HUES64 (cell line): ENCODE measurements around the gene SRRM3.
"Not testable (repeated sequence)": the region's sequence is repeated elsewhere in the genome, so short reads cannot be mapped to it uniquely, and the experiment has no call there.

Experiments used
- H3K27ac ChIP-seq: 2 replicates; pipeline ENCODE4 v1.7.0; 2013; ENCODE audit warnings: low read depth, low read length, inconsistent platforms
- H3K27me3 ChIP-seq: 2 replicates; pipeline ENCODE4 v1.6.1; 2013; ENCODE audit warnings: mild to moderate bottlenecking, low read length; ENCODE audit not compliant: insufficient read depth
- H3K36me3 ChIP-seq: 2 replicates; pipeline ENCODE4 v1.6.1; 2013; ENCODE audit warnings: mild to moderate bottlenecking, low read length; ENCODE audit not compliant: insufficient read depth
- H3K4me1 ChIP-seq: 2 replicates; pipeline ENCODE4 v1.6.1; 2013; ENCODE audit warnings: mild to moderate bottlenecking, low read length, moderate library complexity; ENCODE audit not compliant: insufficient read depth
- H3K4me3 ChIP-seq: 2 replicates; pipeline ENCODE4 v1.5.1; 2013; ENCODE audit warnings: mild to moderate bottlenecking, low read length, moderate library complexity
- H3K9ac ChIP-seq: 2 replicates; pipeline ENCODE4 v1.6.1; 2013; ENCODE audit warnings: mild to moderate bottlenecking, low read depth, low read length
- H3K9me3 ChIP-seq: 2 replicates; pipeline ENCODE4 v1.6.1; 2013; ENCODE audit warnings: low read depth, low read length; ENCODE audit not compliant: insufficient read depth
- WGBS: fragments of 150-250, 120-280 bp; methylation state at CpG from one replicate; pipeline ENCODE4 v1.1.7; 2013; ENCODE audit warnings: missing lambda C conversion rate; 5-methylcytosine and 5-hydroxymethylcytosine counted together

The SRRM3 gene

DNA sequence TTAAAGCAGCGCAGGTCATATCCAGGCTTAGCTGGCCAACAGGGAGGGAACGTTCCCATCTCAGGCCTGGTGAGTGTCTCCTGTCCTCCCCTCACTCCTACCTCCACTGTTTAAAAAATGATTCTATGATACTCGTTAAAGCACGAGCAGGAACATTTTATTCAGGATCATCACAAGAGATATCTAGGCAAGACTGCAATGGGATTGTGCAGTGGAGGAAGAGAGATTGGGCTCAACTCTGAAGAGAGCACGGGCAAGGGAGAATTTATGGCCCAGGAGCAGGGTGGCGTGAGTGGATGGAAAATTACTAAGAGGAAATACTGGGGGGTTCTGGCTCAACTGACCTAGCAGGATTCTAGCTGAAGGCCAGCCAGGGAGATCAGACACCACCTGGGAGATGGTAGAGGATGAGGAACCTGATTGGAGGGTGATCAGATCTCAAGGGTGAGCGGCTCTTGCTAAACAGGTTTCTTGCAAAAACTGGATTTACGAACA, 91.8 kb downstream of the SRRM3 start:
- no peak overlapping the region for H3K4me3 ChIP-seq
- no peaks in the 10 kb centered on the region for H3K27me3 ChIP-seq
- no peaks in the 10 kb centered on the region for H3K9me3 ChIP-seq
- WGBS, result 92% methylated on average over 8 of the region's 8 CpGs
- no peak overlapping the region for H3K9ac ChIP-seq
- H3K4me1 ChIP-seq, result peaks cover 8% of the 10 kb centered on the region
- H3K36me3 ChIP-seq, result no peaks in the 10 kb centered on the region
- H3K27ac ChIP-seq, result no peak overlapping the region

DNA sequence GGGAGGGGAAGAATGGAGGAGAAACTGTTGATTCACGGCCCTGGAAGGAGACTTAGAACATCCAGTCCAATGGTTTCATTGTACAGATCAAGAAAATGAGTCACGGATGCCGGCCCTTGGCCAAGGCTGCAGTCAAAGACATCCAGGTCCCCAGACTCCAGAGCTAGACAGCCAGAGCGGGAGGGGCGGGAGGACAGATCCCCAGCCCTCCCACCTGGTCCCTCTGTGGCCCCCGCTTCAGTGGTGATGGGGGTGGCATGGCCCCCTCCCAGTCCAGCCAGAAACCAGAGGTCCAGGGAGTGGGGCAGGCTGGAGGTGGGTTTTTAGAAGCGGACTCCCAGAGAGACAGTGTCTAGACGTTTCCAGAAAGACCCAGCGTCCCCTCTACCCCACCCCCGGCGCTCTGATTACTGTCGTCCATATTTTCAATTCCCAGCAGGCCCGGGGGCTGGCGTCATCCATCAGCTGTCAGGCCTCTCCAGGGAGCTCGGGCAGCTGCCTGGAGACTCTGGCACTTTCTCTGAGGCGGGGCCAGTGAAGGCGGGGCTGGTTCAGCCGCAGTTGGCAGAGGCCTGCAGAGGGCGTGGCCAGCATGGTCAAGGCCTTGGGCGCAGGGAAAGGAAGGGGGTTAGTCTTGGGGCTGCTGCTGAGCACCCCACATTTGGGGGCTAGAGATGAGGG, 92.8 kb downstream of the SRRM3 start:
- H3K4me1 ChIP-seq, result peaks cover 8% of the 10 kb centered on the region
- H3K4me3 ChIP-seq, result no peak overlapping the region
- no peaks in the 10 kb centered on the region for H3K36me3 ChIP-seq
- H3K27me3 ChIP-seq, result no peaks in the 10 kb centered on the region
- H3K27ac ChIP-seq, result no peak overlapping the region
- WGBS, result 57% methylated on average over 19 of the region's 20 CpGs
- H3K9ac ChIP-seq, result no peak overlapping the region
- no peaks in the 10 kb centered on the region for H3K9me3 ChIP-seq

DNA sequence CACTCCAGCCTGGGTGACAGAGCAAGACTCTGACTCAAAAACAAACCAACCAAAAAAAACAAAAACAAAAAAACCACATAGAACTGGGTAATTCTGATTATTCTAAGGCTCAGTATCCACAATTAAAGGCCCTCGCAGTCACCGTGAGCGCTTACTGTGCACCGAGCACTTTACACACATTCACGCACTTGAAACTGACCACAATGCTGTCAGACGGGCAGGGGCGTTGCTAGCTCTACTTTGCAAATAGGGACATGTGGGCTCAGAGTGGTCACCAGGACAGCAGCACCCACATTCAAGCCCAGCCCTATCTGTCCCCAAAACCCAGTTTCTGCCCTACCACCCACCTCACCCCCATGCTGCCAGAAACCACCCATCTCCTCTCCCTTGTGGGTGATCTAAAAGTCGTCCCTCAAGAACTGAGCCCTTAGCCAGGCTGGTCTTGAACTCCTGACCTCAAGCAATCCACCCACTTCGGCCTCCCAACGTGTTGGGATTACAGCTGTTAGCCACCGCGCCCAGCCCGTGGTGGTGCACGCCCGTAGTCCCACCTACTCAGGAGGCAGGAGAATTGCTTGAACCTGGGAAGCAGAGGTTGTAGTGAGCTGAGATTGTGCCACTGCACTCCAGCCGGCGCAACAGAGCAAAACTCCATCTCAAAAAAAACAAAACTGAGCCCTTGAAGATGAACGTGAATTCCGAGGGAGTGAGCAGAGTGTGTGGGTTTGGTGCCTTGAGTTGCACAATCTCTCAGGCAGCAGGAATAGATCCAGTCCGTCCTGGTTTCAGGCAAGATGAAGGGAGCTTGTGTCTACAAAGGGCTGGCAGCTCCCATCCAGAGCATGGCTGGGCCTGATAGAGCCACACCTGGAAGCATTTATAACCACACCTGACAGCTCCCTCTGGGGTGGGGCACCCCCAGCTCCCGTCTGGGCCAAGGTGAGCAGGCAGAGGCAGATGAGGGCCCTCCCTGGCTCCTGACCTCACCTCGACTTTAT, 95.3 kb downstream of the SRRM3 start:
- no peaks in the 10 kb centered on the region for H3K36me3 ChIP-seq
- no peak overlapping the region for H3K9ac ChIP-seq
- H3K4me1 ChIP-seq, result 0 out of 2 replicates have a peak, but pooled peaks cover under 1% of the 10 kb centered on the region
- no peaks in the 10 kb centered on the region for H3K9me3 ChIP-seq
- no peak overlapping the region for H3K4me3 ChIP-seq
- no peak overlapping the region for H3K27ac ChIP-seq
- peaks cover 5% of the 10 kb centered on the region; the same call in 1 of the 2 replicates for H3K27me3 ChIP-seq
- WGBS, result 89% methylated on average over 20 of the region's 22 CpGs

DNA sequence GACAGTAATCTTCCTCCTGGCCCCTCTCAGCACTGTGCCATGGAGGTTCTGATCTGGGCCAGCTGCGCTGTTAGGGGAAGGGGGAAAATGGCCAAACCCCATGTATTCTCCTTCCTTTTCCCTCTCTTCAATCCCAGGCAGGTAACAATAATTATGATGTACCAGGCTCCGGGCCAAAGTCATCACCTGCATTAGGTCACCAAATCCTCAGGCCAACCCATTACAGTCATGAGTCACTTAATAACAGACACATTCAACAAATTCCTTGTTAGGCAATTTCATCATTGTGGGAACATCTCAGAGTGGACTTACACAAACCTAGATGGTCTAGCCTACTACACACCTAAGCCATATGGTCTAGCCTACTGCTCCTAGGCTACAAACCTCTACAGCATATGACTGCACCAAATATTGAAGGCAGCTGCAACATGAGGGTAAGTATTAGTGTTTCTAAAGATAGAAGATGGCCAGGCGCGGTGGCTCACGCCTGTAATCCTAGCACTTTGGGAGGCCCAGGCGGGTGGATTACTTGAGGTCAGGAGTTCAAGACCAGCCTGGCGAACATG, 98.6 kb downstream of the SRRM3 start:
- Histone ChIP-seq H3K9me3 (no peaks in the 10 kb centered on the region), H3K4me3 (no peak overlapping the region), H3K4me1 (peaks cover 6% of the 10 kb centered on the region), H3K27me3 (peaks cover 11% of the 10 kb centered on the region; the same call in 1 of the 2 replicates), H3K27ac (no peak overlapping the region), H3K9ac (no peak overlapping the region), H3K36me3 (peaks cover 7% of the 10 kb centered on the region)
- WGBS, result 94% methylated on average over 6 of the region's 7 CpGs

DNA sequence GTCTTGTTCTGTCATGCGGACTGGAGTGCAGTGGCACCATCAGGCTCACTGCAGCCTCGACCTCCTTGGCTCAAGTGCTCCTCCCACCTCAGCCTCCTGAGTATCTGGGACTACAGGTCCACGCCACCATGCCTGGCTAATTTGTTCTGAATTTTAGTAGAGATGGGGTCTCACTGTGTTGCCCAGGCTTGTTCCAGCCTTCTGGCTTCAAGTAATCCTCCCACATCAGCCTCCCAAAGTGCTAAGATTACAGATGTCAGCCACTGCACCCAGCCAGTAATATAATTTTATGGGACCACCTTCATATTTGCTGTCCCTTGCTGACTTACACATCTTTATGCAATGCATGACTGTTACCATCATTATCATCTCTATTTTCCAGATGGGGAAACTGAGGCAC, 99.3 kb downstream of the SRRM3 start:
- Histone ChIP-seq H3K4me1 (peaks cover 6% of the 10 kb centered on the region), H3K9ac (no peak overlapping the region)
- 89% methylated on average over 3 of the region's 3 CpGs for WGBS

DNA sequence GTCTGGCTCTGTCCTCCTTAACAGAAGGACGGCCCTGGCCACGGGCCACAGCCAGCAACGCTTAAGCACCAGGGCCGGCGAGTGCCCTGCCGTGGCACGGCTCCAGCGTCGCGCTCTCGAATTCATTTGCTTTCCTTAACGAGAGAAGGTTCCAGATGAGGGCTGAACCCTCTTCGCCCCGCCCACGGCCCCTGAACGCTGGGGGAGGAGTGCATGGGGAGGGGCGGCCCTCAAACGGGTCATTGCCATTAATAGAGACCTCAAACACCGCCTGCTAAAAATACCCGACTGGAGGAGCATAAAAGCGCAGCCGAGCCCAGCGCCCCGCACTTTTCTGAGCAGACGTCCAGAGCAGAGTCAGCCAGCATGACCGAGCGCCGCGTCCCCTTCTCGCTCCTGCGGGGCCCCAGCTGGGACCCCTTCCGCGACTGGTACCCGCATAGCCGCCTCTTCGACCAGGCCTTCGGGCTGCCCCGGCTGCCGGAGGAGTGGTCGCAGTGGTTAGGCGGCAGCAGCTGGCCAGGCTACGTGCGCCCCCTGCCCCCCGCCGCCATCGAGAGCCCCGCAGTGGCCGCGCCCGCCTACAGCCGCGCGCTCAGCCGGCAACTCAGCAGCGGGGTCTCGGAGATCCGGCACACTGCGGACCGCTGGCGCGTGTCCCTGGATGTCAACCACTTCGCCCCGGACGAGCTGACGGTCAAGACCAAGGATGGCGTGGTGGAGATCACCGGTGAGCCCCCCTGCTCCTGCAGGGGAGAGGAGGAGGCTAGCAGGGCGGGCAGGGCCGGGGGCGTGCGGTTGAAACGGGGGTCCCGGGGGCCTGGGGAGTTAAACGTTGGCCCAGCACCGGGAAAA, 100.9 kb downstream of the SRRM3 start, which contains the start of gene HSPB1:
Gene HSPB1 (plus strand): TSS at position 327 of the 855 bp plus-strand sequence. CDS start 40 bp downstream, at position 367.
- Histone ChIP-seq H3K4me3 (peak within 1 kb of the TSS; percentile 59), H3K36me3 (peaks cover 7% of the 10 kb centered on the region), H3K4me1 (peaks cover 17% of the 10 kb centered on the region), H3K27ac (peak within 1 kb of the TSS; percentile 65; the same call in 1 of the 2 replicates), H3K9me3 (no peaks in the 10 kb centered on the region), H3K27me3 (peaks cover 11% of the 10 kb centered on the region; the same call in 1 of the 2 replicates), H3K9ac (peak within 1 kb of the TSS; percentile 38; the same call in 1 of the 2 replicates)
- WGBS, result 1% methylated on average over 75 of the region's 75 CpGs

More for the DNA sequence above, 99.3 kb downstream of the SRRM3 start:
- H3K27me3 ChIP-seq, result peaks cover 11% of the 10 kb centered on the region; the same call in 1 of the 2 replicates
- H3K9me3 ChIP-seq, result no peaks in the 10 kb centered on the region
- no peak overlapping the region for H3K4me3 ChIP-seq
- peaks cover 7% of the 10 kb centered on the region for H3K36me3 ChIP-seq
- no peak overlapping the region for H3K27ac ChIP-seq

DNA sequence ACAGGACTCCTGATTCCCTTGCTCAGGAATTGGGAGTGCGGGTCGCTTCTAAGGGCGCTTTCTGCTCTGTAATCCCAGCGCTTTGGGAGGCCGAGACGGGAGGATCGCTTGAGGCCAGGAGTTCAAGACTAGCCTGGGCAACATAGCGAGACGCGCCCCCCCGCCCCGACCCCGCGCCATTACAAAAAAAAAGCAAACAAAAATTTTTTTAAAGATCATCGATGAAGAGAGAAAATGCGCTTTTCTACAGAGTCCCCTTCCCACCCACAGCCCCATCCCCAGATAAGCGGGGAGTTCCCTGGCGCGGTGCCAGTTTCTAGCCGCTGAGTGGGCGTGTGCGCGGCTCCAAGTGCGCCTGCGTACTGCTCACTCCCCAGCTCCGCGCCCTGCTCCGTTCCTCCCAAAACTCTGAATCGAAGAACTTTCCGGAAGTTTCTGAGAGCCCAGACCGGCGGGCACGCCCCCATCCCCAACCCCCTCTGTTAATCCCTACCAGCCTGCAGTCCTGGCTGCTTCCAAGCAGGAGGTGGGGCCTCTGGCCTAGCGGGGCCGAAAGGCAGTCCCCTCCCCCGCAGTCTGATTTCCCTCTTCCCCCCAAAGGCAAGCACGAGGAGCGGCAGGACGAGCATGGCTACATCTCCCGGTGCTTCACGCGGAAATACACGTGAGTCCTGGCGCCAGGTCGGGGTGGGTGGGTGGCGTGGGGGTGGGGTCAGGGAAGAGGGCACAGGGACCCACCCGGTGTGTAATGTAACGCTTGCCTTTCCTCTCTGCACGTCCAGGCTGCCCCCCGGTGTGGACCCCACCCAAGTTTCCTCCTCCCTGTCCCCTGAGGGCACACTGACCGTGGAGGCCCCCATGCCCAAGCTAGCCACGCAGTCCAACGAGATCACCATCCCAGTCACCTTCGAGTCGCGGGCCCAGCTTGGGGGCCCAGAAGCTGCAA, 101.8 kb downstream of the SRRM3 start:
- H3K4me1 ChIP-seq, result peaks cover 17% of the 10 kb centered on the region
- H3K36me3 ChIP-seq, result peaks cover 7% of the 10 kb centered on the region
- peak overlapping the region; percentile 62 for H3K9ac ChIP-seq
- peaks cover 11% of the 10 kb centered on the region; the same call in 1 of the 2 replicates for H3K27me3 ChIP-seq
- H3K9me3 ChIP-seq, result no peaks in the 10 kb centered on the region
- H3K4me3 ChIP-seq, result peak overlapping the region; percentile 59
- 4% methylated on average over 56 of the region's 56 CpGs for WGBS
- H3K27ac ChIP-seq, result peak overlapping the region; percentile 78

DNA sequence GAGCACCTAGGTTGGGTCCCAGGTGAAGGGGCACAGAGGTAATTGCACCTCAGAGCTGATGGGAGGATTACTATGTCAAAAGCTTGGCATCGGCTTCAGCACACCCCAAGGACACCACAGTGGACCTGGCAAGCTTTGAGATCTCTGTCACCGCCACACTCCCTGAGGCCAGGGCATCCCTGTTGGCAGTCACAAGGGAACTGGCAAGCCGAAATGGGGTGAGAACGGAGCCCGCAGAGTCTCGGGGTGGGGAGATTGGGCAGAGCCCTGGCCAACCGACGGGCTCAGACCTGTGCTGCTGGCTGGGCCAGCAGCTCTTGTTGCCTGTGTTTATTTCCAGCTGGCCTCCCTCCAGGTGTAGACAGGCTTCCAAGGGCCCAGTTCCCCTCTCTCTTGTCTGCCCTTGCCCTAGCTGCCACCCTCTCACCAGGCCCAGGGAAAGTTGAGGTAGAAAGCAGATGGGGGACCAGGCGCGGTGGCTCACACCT, 103.2 kb downstream of the SRRM3 start:
- peaks cover 17% of the 10 kb centered on the region for H3K4me1 ChIP-seq
- WGBS, result 96% methylated on average over 10 of the region's 10 CpGs
- H3K36me3 ChIP-seq, result peaks cover 7% of the 10 kb centered on the region
- H3K9me3 ChIP-seq, result no peaks in the 10 kb centered on the region
- H3K9ac ChIP-seq, result no peak overlapping the region
- H3K27me3 ChIP-seq, result peaks cover 11% of the 10 kb centered on the region; the same call in 1 of the 2 replicates
- no peak overlapping the region for H3K4me3 ChIP-seq
- H3K27ac ChIP-seq, result no peak overlapping the region

DNA sequence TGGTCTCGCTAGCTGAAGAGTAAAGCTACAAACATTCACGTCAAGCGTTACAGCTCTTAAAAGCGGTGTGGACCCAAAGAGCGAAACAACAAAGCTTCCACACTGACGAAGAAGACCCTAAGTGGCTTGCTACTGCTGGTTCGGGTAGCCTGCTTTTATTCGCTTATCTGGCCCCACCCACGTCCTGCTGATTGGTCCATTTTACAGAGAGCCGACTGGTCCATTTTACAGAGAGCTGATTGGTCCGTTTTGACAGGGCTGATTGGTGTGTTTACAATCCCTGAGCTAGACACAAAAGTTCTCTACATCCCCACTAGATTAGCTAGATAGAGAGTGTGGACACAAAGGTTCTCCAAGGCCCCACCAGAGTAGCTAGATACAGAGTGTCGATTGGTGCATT, 107.2 kb downstream of the SRRM3 start:
- H3K27me3 ChIP-seq, H3K4me3 ChIP-seq, H3K9ac ChIP-seq, H3K9me3 ChIP-seq, H3K27ac ChIP-seq, H3K36me3 ChIP-seq: not testable (repeated sequence)
- H3K4me1 ChIP-seq, result peaks cover 16% of the 10 kb centered on the region
- 93% methylated on average over 12 of the region's 12 CpGs for WGBS
